Fibroblast of skin of right biceps (primary cell): ENCODE data around the gene NOPCHAP1.
"Not testable (repeated sequence)": the region's sequence is repeated elsewhere in the genome, so short reads cannot be mapped to it uniquely, and the experiment has no call there.

Experiments used
- DNase-seq: peaks from one replicate; pipeline ENCODE4 v3.0.0-alpha.2; 2013

Gene NOPCHAP1

DNA sequence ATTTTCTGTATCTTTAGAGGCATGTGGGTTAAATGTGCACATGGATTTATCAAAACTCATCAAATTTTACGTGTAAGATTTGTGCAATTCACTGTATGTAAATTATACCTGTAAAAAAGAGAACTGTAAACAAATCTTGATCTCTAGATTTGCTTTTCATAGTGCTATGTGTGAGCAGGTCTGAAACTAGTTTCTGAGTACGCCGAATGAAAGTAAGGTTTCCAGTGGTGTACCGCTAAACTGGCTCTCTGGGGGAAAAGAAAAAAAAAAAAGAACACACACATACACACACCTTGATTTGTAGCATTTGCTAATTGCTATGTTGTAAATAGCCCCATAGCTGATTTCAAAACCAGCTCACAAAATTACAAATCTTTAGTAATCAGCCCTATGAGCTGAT, 19.4 kb upstream of the NOPCHAP1 start:
- no peak for DNase-seq

DNA sequence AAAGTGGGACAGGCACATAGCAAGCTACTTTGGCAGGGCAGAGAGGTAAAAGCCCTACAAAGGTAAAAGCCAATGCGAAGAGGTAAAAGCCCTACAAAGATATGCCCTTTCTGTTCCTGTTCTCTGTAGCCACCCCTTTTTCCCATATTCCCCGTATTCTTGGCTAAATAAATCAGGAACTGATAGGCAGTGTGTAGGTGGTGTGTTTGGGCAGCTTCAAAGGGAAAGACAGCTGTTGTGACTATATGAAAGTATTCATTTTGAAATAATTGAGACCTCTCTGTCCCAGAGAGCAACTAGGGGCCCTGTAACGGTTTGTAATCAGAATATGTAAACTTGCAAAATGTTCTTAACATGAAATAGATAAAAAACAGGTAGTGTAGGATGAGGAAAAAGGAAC, 16.8 kb upstream of the NOPCHAP1 start:
- DNase-seq = no peak

DNA sequence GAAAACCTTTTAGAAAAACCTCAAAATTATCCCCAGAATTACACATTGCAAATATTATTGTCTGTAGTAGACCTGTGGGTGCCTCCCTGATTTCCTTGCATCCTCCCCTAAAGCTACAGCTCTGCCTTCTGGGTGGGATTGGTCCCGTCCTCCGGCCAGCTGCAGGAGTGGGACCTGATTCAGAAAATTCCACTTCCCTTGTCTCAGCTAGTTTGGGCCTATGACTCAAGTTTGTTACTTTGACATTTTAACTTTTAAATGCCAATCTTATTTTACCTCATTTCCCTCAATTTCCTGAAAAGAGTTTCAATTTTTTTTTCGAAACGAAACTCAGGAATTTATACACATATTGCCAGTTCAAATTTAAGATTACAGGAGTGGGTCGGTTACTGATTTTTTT, 14.8 kb upstream of the NOPCHAP1 start:
- no peak for DNase-seq

DNA sequence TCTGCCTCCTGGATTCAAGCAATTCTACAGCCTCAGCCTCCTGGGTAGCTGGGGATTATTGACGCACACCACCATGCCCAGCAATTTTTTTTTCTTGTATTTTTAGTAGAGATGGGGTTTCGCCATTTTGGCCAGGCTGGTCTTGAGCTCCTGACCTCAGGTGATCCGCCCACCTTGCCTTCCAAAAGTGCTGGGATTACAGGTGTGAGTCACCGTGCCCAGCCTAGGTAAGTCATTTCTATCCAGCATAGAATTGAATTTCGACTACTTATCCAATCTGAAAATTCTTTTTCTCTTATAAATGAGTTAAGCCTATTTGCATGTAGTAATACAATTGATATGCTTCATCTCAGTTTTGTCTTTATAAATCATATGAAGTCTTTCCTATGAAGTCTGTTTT, 12.9 kb upstream of the NOPCHAP1 start:
- no peak for DNase-seq

DNA sequence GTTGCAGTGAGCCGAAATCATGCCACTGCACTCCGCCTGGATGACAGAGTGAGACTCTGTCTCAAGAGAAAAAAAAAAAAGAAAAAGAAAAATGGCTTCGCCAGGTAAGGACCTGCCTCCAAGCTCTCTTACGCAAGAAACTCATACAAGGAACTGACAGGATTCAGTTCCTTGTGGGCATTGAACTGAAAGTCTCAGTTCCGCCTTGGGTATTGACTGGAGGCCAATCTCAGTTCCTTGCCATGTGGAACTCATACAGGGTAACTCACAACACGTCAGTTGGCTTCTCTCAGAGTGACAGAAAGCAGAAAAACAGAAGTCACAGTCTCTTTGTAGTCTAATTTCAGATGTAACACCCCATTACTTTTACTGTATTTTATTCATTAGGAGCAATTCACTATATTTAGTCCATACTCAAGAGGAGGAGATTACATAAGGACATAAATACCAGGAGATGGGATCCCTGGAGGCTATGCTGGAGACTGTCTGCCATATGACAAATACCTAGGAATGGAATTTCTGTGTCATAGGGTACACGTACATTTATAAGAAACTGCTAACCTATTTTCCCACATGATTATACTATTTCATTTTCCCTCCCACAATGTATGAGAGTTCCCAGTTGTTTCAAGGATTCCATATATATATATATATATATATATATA, 11.4 kb upstream of the NOPCHAP1 start:
- peak; percentile 86 for DNase-seq

DNA sequence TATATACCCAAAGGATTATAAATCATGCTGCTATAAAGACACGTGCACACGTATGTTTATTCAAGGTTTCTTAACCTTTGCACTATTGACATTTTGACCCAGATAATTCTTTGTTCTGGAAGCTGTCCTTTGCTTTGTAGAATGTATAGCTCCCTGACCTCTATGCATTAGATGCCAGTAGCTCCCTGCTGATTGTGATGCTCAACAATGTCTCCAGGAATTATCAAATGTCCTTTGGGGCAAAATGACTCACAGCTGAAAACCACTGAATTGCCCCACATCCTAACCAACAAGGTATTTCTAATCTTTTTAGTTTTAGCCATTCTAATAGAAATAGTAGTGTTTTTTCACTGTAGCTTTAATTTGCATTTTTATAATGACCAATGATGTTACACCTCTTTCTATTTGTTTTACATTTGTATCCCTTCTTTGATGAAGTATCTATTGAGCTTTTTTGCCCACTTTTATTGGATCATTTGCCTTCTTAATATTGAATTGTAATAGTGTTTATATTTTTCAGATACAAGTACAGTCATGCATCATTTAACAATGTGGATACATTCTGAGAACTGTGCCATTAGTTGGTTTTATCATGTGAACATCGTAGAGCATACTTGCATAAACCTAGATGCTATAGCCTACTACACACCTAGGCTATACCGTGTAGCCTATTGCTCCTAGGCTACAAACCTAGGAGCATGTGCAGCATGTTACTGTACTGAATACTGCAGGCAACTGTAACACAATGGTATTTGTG, 10.4 kb upstream of the NOPCHAP1 start:
- DNase-seq = peak; percentile 81

DNA sequence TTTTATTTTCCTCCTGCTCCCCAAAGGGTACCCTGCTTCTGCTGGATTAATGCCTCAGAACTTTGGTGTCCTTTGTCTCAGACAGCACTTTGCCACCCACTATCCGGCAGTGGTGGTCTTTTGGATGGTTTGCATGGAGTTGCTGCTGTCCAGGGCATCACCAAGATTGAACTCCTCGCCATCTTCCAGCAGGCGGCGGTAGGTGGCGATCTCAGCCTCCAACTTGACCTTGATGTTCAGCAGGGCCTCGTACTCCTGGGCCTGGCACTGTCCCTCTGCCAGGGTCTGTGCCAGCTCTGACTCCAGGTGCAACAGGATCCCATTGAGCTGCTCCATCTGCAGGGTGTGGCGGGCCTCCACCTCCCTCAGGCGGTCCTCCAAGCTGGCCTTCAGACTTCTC, 9.4 kb upstream of the NOPCHAP1 start:
- no peak for DNase-seq

DNA sequence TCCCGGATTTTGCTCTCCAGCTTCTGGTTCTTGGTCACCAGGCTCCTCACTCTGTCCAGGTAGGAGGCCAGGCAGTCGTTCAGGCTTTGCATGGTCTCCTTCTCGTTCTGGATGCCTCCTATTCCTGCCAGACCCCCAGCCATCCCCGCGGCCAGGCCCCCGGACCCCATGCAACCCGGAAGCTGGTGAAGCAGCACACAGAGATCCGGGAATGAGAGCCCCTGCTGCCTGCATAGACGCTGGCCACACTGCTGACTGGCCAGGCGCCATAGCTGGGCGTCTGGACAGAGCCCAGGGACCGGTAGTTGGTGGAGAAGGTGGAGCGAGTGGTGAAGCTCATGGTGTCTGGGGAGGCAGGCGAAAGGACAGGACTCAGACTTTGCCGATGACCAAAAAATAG, 8.4 kb upstream of the NOPCHAP1 start:
- DNase-seq = not testable (repeated sequence)

DNA sequence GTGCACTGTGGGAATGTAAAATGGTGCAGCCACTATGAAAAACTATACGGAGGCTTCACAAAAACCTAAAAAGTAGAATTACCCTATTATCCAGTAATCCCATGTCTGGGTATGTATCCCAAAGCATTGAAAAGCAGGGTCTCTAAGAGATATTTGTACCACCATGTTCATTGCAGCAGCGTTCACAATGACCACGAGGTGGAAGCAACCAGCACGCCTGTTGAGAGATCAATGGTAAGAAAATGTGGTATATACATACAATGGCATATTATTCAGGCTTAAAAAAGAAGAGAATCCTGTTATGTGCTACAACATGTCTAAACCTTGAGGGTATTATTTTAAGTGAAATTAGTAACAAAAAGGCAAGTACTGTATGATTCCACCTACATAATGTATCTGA, 910 bp upstream of the NOPCHAP1 start:
- no peak for DNase-seq

DNA sequence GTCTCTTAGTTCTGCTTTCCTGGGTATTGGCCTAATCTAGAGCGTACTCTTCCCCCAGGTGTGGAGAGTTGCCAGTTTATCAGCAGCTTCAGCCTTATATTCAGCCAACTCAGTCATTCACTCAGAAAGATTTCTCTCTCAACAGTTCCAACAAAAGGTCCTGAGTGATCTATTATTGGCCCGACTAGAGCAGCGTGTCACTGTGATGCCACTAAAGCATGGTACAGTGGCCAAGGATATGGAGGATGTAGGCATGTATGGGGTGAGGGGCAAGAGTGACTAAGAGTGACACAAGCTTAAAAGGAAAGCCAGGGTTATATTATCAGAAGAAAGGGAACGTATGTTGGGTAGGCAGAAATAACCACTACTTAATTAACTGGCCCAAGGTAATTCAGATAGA, 4.8 kb downstream of the NOPCHAP1 start:
- no peak for DNase-seq

DNA sequence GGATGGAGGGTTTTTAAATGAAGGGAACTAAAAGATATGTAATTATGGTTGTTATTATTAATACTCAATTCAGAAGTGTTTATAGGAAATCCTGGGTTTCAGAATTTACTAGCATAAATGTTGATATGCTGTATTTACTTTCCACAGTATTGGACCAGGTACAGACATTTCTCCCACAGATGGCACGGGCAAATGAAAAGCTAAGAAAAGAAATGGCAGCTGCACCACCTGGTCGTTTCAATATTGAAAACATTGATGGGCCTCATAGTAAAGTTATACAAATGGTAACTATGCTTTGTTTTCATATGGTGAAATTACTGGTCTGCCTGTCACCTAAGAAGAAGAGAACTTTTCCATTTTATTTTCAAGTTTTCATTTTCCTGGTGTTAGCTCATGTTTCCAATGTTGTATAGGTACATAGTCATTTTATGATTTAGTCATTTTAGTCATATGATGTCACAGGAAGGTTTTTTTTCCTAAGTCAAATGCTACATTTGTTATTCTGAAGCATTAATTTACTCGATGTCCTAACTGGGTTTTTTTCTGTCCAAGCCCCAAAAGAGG, 5.5 kb downstream of the NOPCHAP1 start:
- DNase-seq = no peak

DNA sequence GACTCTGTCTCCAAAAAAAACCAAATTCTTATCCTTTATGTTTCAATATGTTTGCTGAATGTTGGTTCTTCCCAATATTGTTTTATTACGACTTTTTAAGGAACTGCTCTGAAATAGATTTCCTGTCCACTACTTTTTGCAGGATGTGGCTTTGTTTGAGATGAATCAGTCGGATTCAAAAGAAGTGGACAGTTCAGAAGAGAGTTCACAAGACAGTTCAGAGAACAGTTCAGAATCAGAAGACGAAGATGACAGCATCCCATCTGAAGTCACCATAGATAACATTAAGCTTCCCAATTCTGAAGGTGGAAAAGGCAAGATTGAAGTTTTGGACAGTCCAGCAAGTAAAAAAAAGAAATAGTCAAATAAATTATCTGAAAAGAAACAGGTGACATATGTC, 8.2 kb downstream of the NOPCHAP1 start:
- no peak for DNase-seq

DNA sequence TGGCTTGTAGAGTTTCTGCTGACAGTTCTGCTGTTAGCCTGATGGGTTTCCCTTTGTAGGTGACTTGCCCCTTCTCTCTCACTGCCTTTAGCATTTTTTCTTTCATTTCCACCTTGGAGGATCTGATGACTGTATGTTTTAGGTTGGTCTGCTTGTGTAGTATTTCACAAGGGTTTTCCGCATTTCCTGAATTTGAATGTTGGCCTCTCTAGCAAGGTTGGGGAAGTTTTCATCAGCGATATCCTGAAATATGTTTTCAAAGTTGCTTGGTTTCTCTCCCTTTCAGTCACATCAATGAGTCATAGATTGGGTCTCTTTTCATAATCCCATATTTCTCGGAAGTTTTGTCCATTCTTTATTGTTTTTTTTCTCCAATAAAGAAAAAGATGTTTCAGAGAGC, 11.4 kb downstream of the NOPCHAP1 start:
- no peak for DNase-seq

DNA sequence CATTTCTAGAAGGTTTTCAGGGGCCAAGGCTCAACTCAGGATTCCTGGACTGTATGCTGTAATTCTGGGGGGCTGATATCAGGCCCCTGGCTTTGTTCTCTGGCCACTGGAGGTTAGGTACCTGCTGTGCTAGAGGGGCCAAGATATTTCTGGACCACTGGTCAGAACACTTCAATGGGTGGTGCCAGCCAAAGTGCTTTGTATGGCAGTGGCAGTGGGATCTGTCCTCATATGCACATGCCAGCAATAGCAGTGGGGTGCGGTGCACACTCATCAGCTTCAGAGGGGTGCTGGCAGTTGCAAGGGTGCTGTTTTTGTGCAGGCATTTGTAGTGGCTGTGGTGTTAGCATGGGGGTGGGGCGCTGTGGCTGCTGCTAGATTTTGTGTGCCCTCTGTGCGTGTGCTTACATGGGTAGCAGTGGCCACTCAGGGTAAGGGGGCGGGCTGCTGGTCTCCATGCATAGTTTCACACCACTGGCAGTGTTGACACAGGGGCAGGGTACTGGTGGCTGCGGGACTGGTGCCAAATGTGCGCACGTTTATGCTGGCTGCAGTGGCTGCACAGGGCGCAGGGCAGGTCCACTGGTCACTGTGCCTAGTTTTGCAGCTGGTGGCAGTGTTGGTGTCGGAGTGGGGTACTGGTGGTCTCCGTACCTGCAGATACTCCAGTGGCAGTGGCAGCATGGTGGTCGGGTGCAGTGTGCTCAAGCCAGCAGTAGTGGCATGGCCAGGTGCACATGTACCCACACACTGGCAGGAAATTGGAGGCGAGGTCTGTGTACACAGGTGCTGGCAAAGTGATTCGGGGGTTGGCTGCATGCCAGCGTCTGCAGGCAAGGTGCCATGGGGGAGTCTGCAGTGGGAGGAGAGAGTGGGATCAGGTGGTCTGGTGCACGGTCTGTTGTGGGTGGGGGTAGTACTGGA, 12.6 kb downstream of the NOPCHAP1 start:
- DNase-seq = no peak

DNA sequence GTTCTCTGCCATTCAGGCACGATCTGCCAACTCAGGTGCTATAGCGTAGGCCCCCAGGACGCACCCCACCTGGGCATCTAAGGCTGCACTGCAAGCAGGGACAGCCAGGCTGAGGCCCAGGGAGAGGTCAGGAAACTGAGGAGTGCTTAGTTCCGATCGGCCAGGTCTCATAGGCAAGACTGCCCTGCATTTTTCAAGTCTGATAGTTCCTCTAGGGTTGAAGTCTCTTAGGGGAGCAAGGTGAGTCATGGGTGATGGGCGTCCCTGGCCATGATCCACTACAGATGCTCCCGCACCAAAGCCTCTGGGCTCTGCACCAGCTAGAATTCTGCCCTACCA, 13.2 kb downstream of the NOPCHAP1 start:
- no peak for DNase-seq

DNA sequence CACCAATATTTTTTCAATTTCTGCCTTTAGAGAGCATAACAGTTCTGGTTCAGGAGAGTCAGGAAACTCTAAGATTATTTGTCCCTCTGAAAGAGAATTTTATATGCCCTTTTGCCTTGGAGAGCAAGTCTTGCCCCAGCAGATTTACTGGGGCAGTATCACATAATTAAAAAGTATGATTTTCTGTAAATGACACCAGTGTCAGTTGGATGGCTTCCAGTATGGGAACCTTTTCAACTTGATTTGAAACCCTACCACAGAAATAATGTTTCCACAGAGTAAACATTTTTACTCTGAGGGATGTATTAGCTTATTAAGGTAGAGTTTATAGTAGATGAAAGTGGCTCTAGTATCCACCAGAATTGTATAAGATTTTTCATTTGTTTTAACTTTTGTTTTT, 15.4 kb downstream of the NOPCHAP1 start:
- DNase-seq = no peak

DNA sequence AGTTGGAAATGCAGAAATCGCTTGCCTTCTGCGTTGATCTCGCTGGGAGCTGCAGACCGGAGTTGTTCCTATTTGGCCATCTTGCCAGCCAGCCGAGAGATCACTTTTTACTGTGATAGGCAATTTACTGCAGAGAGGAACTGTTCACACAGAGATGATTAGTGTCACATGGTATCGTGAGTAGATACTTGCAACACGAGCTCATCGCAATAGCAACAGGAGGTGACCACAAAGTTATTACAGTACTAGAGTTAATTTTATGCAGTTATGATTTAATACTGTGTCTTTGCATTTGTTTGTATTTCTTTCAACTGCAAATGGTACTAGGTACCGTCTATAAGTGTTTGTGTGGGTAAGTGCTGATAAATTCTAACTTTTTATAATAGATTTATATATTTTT, 27.8 kb downstream of the NOPCHAP1 start:
- peak; percentile 50 for DNase-seq

DNA sequence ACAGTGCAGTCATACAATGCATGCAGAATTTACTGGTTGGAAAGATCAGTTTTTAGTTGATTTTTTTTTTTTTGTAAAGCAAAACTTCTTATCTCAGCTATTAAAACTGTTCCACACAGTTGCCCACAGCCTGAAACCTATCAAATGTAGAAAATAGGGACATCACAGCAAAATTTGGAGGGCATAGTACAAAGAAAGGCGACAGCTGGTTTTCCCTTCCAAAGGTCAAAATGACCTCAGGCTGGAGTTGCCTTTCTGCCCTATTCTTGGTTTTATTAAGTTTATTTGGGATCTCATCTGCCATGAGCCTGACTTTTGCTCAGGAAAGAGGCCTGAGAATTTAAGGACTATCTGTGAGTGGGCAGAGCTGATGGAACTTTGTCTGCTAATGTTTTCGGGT, 28.5 kb downstream of the NOPCHAP1 start:
- DNase-seq = no peak

DNA sequence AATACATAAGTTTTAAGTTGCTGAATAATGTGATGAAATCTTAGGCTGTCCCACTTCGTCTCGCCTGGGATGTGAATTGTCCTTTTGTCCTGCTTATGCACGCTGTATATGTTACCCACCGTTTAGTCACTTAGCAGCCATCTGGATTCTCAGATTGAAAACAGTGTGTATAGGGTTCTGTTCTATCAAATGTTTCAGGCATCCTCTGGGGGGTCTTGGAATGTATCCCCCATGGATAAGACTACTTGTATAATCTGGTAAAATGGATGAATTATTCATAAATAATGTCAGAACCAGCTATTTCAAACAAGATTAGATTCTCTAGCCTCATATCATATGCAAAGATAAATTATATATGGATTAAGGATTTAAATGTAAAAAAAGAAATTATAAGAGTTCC, 29.4 kb downstream of the NOPCHAP1 start:
- no peak for DNase-seq

DNA sequence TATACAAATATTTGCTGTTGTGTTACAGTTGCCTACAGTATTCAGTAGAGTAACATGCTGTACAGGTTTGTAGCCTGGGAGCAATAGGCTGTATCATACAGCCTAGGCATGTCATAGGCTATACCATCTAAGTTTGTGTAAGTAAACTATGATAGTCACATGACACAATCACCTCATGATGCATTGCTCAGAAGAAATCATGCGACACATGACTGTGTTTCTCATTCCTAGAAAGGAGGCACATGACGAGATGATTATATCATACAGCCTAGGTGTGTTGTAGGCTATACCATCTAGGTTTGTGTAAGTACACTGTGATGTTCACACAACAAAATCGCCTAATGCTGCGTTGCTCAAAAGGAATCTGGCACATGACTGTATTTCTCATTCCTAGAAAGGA, 31.9 kb downstream of the NOPCHAP1 start:
- no peak for DNase-seq

DNA sequence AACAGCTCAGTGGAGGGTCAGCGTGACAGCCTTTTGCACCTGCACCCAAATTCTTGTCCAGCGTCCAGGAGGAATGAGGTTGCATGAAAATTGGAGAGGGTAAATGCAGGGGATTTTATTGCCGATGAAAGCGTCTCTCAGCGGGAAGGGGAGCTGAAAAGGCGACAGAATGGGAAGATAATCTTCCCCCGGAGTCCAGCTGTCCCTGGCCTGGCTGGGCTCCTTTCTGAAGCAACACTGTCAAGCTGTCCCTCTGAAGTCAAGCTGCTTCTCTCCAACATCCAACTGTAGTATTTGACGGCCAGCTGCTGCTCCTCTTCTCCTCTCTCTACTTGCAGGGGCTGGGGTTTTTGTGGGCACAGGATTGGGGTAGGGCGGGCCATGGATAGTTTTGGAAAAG, 32.7 kb downstream of the NOPCHAP1 start:
- DNase-seq = no peak

DNA sequence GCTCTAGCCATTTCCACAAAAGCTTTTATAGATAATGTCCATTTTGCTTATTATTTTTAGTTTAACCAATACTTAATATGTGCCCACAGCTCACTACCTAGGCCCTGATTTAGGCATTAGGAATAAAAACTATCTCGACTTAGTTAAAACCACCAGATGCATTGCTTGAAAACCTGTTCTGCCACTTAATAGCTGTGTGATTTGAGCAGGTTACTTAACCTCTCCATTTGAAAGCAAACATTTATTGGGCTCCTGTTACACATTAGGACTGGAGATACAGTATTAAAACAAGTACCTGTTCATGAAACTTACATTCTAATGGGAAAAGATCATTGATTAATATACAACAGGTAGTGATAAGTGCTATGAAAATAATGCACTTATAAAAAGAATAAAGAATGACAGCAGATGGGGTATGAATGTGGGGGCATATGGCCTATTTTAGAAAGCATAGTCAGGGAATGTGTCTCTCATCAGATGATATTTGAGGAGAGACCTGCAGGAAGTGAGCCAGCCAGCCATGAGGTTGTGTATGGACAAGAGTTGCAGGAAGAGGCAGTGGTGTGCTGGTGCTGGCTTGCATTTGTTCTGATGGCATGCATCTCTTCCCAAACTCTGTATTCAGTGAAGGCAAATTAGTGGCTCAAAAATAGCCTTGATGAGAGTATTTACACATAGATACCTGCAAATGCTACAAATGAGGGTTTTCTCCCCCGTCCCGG, 34.3 kb downstream of the NOPCHAP1 start:
- no peak for DNase-seq

DNA sequence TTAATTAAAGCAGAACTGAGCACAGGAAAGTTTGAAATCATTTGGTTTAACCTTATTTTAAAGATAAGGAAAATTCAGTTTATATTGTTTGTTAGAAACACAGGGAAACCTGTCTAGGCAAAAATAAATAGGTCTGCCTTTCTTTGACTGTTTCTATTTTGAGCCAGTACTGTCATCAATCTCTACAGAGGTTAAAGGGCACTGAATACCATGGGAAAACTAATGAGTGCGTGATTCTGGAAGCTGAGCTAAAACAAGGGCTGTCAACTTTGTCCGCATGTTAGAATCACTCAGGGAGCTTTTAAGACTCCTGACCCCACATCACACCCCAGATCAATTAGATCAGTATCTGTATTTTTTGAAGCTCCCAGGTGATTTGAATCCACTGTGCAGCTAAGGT, 38.8 kb downstream of the NOPCHAP1 start:
- DNase-seq = no peak
